GM23338 (cell line): ENCODE data around the gene TMEM271. TPM values are rescaled to one million over a fixed set of nuclear protein-coding genes. Genes with fewer than 3 reads are reported as not detected.

Source experiments
- ATAC-seq: fragments of 200-7000 bp; cut with Tn5 transposase; 3 replicates; pipeline ENCODE4 v1.9.1; 2020
- DNase-seq: peaks from one replicate; pipeline ENCODE4 v3.0.0-alpha.2; 2015; ENCODE audit warnings: low spot score
- H2AFZ ChIP-seq: fragments of 200-600 bp; sonication (generic); 2 replicates; pipeline ENCODE4 v1.8.0; 2016; ENCODE audit warnings: antibody characterized with exemption, mild to moderate bottlenecking, moderate library complexity
- H3F3A ChIP-seq: fragments of 200-600 bp; sonication (generic); replicated peaks from 2 replicates; pipeline ENCODE4 v1.8.0; 2017; ENCODE audit warnings: antibody characterized with exemption, mixed run types, low read depth
- H3K27ac ChIP-seq: fragments of 200-600 bp; sonication (generic); 2 replicates; pipeline ENCODE4 v1.6.1; 2016; ENCODE audit warnings: low read depth
- H3K27me3 ChIP-seq: fragments of 200-600 bp; sonication (generic); 2 replicates; pipeline ENCODE4 v1.8.0; 2016; ENCODE audit warnings: mild to moderate bottlenecking, mixed run types, moderate library complexity; ENCODE audit not compliant: insufficient read depth
- H3K36me3 ChIP-seq: fragments of 200-600 bp; sonication (generic); 2 replicates; pipeline ENCODE4 v1.8.0; 2016; ENCODE audit warnings: mild to moderate bottlenecking; ENCODE audit not compliant: insufficient read depth
- H3K4me1 ChIP-seq: fragments of 200-600 bp; sonication (generic); 2 replicates; pipeline ENCODE4 v1.8.0; 2016; ENCODE audit warnings: mild to moderate bottlenecking, moderate library complexity; ENCODE audit not compliant: insufficient read depth
- H3K4me2 ChIP-seq: fragments of 200-600 bp; sonication (generic); 2 replicates; pipeline ENCODE4 v1.7.1; 2017; ENCODE audit warnings: mixed run types
- H3K4me3 ChIP-seq: fragments of 200-600 bp; sonication (generic); 2 replicates; pipeline ENCODE4 v1.6.1; 2016; ENCODE audit warnings: mixed run types
- H3K79me2 ChIP-seq: fragments of 200-600 bp; sonication (generic); replicated peaks from 2 replicates; pipeline ENCODE4 v1.8.0; 2017; ENCODE audit warnings: mild to moderate bottlenecking; ENCODE audit not compliant: insufficient read depth
- H3K9me2 ChIP-seq: fragments of 200-600 bp; sonication (generic); 2 replicates; pipeline ENCODE4 v1.8.0; 2017; ENCODE audit not compliant: insufficient read depth
- H4K20me1 ChIP-seq: fragments of 200-600 bp; sonication (generic); replicated peaks from 2 replicates; pipeline ENCODE4 v1.8.0; 2017; ENCODE audit warnings: mild to moderate bottlenecking; ENCODE audit not compliant: insufficient read depth
- H3K27ac Mint-ChIP-seq: 2 replicates; pipeline ENCODE4 v1.8.0; 2020; ENCODE audit warnings: inconsistent platforms, mild to moderate bottlenecking, moderate library complexity, mixed read lengths
- H3K27me3 Mint-ChIP-seq: 3 replicates; pipeline ENCODE4 v1.8.0; 2022; ENCODE audit warnings: low read depth, mild to moderate bottlenecking, moderate library complexity, mixed read lengths, inconsistent platforms; ENCODE audit not compliant: insufficient read depth, poor library complexity
- H3K36me3 Mint-ChIP-seq: 3 replicates; pipeline ENCODE4 v1.8.0; 2021; ENCODE audit warnings: low read depth, mild to moderate bottlenecking, inconsistent platforms, moderate library complexity, mixed read lengths
- H3K4me1 Mint-ChIP-seq: 3 replicates; pipeline ENCODE4 v1.8.0; 2020; ENCODE audit warnings: mild to moderate bottlenecking, inconsistent platforms, mixed read lengths
- H3K4me3 Mint-ChIP-seq: 3 replicates; pipeline ENCODE4 v1.8.0; 2021; ENCODE audit warnings: moderate library complexity, mild to moderate bottlenecking, inconsistent platforms, mixed read lengths
- H3K9me3 Mint-ChIP-seq: 3 replicates; pipeline ENCODE4 v1.8.0; 2020; ENCODE audit warnings: moderate library complexity, mild to moderate bottlenecking, inconsistent platforms, mixed read lengths
- CREB1 ChIP-seq: fragments of 250-450 bp; sonication (Bioruptor Pico); IDR thresholded peaks from 2 replicates; pipeline ENCODE4 v1.5.0; 2020; ENCODE audit warnings: low read depth, mild to moderate bottlenecking, moderate library complexity
- CTCF ChIP-seq, 2 experiments: fragments of 200-600 bp in 1 of 2; sonication (generic) in 1 of 2; conservative IDR thresholded peaks; 2 replicates each; pipeline versions ENCODE4 v1.5.1 to v1.6.1; 2016 to 2017; ENCODE audit warnings: antibody characterized with exemption in 2 of 2, low read depth in 2 of 2, mild to moderate bottlenecking in 2 of 2, moderate library complexity in 1 of 2
- ETS1 ChIP-seq: IDR thresholded peaks from 2 replicates; pipeline ENCODE4 v1.6.1; 2016; ENCODE audit warnings: antibody characterized with exemption
- EZH2 ChIP-seq: fragments of 200-600 bp; sonication (generic); IDR thresholded peaks from one replicate; pipeline ENCODE4 v1.8.0; 2017; ENCODE audit warnings: antibody characterized with exemption, mild to moderate bottlenecking, low read depth; ENCODE audit not compliant: unreplicated experiment
- EZH2phosphoT487 ChIP-seq: fragments of 200-600 bp; sonication (generic); IDR thresholded peaks from one replicate; pipeline ENCODE4 v1.8.1; 2018; ENCODE audit warnings: antibody characterized with exemption; ENCODE audit not compliant: unreplicated experiment
- JUNB ChIP-seq: IDR thresholded peaks from one replicate; pipeline ENCODE4 v1.6.1; 2016; ENCODE audit warnings: antibody characterized with exemption; ENCODE audit not compliant: unreplicated experiment
- NANOG ChIP-seq: IDR thresholded peaks from 2 replicates; pipeline ENCODE4 v1.6.1; 2016; ENCODE audit warnings: antibody characterized with exemption, borderline replicate concordance
- POLR2AphosphoS5 ChIP-seq: IDR thresholded peaks from 2 replicates; pipeline ENCODE4 v1.6.1; 2016; ENCODE audit warnings: antibody characterized with exemption, low read depth
- STAT1 ChIP-seq: IDR thresholded peaks from one replicate; pipeline ENCODE4 v1.6.1; 2016; ENCODE audit warnings: antibody characterized with exemption; ENCODE audit not compliant: unreplicated experiment
- ZNF114 ChIP-seq: fragments of 250-450 bp; sonication (Bioruptor Pico); IDR thresholded peaks from 2 replicates; pipeline ENCODE4 v1.5.0; 2020; ENCODE audit warnings: mild to moderate bottlenecking, moderate library complexity
- ZNF331 ChIP-seq: fragments of 250-450 bp; sonication (Bioruptor Pico); IDR thresholded peaks from 2 replicates; pipeline ENCODE4 v1.5.0; 2020; ENCODE audit warnings: low read depth, mild to moderate bottlenecking, moderate library complexity
- polyA plus RNA-seq: library from polyadenylated mRNA; unstranded; fragments of >200 nt; fragmentation: Nextera tagmentation; extraction: Ambion mirVana; gene quantifications from 2 replicates; pipeline ENCODE4 v1.2.1, GENCODE V29; 2016
- total RNA-seq: library from RNA; depleted of rRNA; stranded (reverse); fragments of >200 nt; shearing (Covaris generic); gene quantifications from 2 replicates; pipeline ENCODE4 v1.2.3, GENCODE V29; 2014
- TF ChIP-seq, protein P1 (sequence below): fragments of 250-450 bp; sonication (Bioruptor Pico); IDR thresholded peaks from 2 replicates; pipeline ENCODE4 v1.5.0; 2020; ENCODE audit warnings: mild to moderate bottlenecking, moderate library complexity
- TF ChIP-seq, protein P2 (sequence below): IDR thresholded peaks from one replicate; pipeline ENCODE4 v1.6.1; 2018; ENCODE audit warnings: antibody characterized with exemption; ENCODE audit not compliant: unreplicated experiment

The TMEM271 gene
- total and polyA plus RNA-seq, 2 experiments from 2014 or later: 0.11 TPM; not detected in 1

DNA sequence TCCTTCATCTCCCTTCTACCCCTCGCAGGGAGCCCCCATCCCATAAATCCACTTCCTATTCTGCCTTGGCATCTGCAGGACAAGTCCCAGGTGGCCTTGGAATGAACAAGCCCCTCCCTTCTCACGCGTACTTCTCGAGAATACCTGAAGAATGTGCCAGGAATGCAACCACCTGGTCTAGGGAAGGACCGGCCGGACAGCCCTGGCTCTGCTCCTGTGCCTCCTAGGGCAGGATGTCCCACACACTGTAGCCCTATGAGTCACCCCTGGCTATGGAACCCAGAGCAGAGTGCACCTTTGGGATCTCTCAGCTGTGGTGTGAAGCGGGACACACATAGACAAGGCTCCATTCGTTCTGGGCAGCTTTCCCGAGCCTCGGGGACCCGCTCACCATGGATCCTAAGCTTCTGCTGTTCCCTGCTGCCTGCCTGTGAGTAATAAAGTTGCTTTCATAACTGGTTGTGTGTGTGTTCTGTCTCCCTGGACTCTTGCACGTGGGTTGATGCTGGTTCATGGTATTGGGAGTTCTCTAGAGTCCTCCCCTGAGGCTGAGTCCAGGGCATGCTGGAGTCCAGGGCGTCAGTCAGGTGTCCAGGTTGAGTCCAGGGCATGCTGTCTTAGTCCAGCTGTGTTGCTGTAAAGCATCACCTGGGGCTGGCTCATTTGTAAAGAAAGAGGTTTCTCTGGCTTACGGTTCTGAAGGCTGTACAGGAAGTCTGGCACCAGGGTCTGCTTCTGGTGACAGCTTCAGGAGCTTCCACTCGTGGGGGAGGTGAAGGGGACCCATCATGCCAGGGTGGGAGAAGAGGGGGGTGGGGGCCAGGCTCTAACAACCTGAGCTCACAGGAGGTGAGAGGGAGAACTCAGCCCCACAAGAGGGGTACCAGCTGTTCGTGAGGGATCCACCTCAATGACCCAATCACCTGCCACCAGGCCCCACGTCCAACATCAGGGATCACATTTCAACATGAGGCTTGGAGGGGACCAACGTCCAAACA lies 41.8 kb upstream of the TMEM271 start:
- DNase-seq (peak; percentile 65), ATAC-seq (peak; percentile 81)
- Histone ChIP-seq H3F3A (no peaks in the 10 kb centered on the region), H3K4me2 (no peak overlapping the region), H4K20me1 (no peaks in the 10 kb centered on the region), H3K4me3 (no peak overlapping the region), H3K36me3 (no peaks in the 10 kb centered on the region), H3K27ac (no peak overlapping the region), H3K27me3 (no peaks in the 10 kb centered on the region), H2AFZ (no peak overlapping the region), H3K4me1 (no peaks in the 10 kb centered on the region), H3K79me2 (no peaks in the 10 kb centered on the region), H3K9me2 (no peaks in the 10 kb centered on the region)
- H3K27ac Mint-ChIP-seq: no peak overlapping the region
- no peaks in the 10 kb centered on the region for H3K4me1 Mint-ChIP-seq
- H3K9me3 Mint-ChIP-seq: no peaks in the 10 kb centered on the region
- H3K4me3 Mint-ChIP-seq: no peak overlapping the region
- peaks cover 6% of the 10 kb centered on the region for H3K27me3 Mint-ChIP-seq
- no peak for TF ChIP-seq STAT1
- no peak for TF ChIP-seq ETS1
- no peak for TF ChIP-seq CREB1
- no peak for TF ChIP-seq EZH2phosphoT487
- TF ChIP-seq EZH2: no peak
- no peak for TF ChIP-seq ZNF331 (CRISPR knock-in tag)
- no peak for TF ChIP-seq CTCF (conservative IDR thresholded peaks at IDR 0.05; ENCODE audit: low read depth in 2 of 2)
- no peak for TF ChIP-seq ZNF114 (CRISPR knock-in tag)
- TF ChIP-seq, protein P1, sequence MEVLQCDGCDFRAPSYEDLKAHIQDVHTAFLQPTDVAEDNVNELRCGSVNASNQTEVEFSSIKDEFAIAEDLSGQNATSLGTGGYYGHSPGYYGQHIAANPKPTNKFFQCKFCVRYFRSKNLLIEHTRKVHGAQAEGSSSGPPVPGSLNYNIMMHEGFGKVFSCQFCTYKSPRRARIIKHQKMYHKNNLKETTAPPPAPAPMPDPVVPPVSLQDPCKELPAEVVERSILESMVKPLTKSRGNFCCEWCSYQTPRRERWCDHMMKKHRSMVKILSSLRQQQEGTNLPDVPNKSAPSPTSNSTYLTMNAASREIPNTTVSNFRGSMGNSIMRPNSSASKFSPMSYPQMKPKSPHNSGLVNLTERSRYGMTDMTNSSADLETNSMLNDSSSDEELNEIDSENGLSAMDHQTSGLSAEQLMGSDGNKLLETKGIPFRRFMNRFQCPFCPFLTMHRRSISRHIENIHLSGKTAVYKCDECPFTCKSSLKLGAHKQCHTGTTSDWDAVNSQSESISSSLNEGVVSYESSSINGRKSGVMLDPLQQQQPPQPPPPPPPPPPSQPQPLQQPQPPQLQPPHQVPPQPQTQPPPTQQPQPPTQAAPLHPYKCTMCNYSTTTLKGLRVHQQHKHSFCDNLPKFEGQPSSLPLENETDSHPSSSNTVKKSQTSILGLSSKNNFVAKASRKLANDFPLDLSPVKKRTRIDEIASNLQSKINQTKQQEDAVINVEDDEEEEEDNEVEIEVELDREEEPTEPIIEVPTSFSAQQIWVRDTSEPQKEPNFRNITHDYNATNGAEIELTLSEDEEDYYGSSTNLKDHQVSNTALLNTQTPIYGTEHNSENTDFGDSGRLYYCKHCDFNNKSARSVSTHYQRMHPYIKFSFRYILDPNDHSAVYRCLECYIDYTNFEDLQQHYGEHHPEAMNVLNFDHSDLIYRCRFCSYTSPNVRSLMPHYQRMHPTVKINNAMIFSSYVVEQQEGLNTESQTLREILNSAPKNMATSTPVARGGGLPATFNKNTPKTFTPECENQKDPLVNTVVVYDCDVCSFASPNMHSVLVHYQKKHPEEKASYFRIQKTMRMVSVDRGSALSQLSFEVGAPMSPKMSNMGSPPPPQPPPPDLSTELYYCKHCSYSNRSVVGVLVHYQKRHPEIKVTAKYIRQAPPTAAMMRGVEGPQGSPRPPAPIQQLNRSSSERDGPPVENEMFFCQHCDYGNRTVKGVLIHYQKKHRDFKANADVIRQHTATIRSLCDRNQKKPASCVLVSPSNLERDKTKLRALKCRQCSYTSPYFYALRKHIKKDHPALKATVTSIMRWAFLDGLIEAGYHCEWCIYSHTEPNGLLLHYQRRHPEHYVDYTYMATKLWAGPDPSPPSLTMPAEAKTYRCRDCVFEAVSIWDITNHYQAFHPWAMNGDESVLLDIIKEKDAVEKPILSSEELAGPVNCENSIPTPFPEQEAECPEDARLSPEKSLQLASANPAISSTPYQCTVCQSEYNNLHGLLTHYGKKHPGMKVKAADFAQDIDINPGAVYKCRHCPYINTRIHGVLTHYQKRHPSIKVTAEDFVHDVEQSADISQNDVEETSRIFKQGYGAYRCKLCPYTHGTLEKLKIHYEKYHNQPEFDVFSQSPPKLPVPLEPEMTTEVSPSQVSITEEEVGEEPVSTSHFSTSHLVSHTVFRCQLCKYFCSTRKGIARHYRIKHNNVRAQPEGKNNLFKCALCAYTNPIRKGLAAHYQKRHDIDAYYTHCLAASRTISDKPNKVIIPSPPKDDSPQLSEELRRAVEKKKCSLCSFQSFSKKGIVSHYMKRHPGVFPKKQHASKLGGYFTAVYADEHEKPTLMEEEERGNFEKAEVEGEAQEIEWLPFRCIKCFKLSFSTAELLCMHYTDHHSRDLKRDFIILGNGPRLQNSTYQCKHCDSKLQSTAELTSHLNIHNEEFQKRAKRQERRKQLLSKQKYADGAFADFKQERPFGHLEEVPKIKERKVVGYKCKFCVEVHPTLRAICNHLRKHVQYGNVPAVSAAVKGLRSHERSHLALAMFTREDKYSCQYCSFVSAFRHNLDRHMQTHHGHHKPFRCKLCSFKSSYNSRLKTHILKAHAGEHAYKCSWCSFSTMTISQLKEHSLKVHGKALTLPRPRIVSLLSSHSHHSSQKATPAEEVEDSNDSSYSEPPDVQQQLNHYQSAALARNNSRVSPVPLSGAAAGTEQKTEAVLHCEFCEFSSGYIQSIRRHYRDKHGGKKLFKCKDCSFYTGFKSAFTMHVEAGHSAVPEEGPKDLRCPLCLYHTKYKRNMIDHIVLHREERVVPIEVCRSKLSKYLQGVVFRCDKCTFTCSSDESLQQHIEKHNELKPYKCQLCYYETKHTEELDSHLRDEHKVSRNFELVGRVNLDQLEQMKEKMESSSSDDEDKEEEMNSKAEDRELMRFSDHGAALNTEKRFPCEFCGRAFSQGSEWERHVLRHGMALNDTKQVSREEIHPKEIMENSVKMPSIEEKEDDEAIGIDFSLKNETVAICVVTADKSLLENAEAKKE (CRISPR knock-in tag): no peak
- no peak for TF ChIP-seq JUNB
- TF ChIP-seq, protein P2, sequence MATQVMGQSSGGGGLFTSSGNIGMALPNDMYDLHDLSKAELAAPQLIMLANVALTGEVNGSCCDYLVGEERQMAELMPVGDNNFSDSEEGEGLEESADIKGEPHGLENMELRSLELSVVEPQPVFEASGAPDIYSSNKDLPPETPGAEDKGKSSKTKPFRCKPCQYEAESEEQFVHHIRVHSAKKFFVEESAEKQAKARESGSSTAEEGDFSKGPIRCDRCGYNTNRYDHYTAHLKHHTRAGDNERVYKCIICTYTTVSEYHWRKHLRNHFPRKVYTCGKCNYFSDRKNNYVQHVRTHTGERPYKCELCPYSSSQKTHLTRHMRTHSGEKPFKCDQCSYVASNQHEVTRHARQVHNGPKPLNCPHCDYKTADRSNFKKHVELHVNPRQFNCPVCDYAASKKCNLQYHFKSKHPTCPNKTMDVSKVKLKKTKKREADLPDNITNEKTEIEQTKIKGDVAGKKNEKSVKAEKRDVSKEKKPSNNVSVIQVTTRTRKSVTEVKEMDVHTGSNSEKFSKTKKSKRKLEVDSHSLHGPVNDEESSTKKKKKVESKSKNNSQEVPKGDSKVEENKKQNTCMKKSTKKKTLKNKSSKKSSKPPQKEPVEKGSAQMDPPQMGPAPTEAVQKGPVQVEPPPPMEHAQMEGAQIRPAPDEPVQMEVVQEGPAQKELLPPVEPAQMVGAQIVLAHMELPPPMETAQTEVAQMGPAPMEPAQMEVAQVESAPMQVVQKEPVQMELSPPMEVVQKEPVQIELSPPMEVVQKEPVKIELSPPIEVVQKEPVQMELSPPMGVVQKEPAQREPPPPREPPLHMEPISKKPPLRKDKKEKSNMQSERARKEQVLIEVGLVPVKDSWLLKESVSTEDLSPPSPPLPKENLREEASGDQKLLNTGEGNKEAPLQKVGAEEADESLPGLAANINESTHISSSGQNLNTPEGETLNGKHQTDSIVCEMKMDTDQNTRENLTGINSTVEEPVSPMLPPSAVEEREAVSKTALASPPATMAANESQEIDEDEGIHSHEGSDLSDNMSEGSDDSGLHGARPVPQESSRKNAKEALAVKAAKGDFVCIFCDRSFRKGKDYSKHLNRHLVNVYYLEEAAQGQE: no peak
- TF ChIP-seq NANOG: no peak
- TF ChIP-seq POLR2AphosphoS5: no peak
- no peaks in the 10 kb centered on the region for H3K36me3 Mint-ChIP-seq
